HG03460 (cell line): ENCODE measurements around the gene LRTM2.

ENCODE experiments used
- ATAC-seq: cut with Tn5 transposase; IDR thresholded peaks from one replicate; pipeline ENCODE4 v1.9.1; 2021; ENCODE audit not compliant: unreplicated experiment

The LRTM2 gene

DNA sequence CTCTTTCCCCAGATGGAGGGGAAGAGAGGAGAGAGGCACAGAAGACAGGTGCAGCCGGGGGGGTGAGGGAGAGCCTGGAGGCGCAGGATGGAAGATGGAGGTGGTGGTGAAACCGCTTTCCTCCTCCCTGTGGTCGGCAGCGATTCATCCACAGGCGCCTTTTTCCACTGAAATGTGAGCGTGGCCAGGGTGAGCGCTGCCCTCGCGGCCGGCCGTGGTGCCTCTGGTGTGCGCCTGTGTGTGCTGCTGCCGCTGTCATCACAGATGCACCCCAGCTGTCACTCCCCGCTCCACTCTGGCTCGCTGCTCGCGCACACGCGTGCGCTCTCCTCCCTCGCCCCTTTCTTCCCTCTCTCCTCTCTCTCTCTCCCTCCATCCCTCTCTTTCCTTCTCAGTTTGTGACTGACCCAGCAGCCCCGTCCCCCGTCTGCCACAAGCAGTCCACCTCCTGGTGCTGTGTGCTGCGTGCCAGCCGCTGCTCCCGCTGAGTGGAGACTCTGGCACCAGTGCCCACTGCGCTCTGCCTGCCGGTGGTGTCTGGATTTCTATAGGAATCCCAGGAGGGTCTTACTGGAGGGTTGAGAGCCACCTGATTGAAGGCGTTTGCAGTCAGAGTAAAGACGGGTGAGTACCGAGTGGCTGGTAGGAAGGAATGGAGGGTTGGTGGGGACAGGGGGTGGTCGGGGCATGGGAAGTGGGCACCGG is at the start of gene LRTM2:
Gene LRTM2 (plus strand): TSS at position 375 of the 705 bp plus-strand sequence. CDS start 7,584 bp downstream, outside the sequence.
- no peak for ATAC-seq

DNA sequence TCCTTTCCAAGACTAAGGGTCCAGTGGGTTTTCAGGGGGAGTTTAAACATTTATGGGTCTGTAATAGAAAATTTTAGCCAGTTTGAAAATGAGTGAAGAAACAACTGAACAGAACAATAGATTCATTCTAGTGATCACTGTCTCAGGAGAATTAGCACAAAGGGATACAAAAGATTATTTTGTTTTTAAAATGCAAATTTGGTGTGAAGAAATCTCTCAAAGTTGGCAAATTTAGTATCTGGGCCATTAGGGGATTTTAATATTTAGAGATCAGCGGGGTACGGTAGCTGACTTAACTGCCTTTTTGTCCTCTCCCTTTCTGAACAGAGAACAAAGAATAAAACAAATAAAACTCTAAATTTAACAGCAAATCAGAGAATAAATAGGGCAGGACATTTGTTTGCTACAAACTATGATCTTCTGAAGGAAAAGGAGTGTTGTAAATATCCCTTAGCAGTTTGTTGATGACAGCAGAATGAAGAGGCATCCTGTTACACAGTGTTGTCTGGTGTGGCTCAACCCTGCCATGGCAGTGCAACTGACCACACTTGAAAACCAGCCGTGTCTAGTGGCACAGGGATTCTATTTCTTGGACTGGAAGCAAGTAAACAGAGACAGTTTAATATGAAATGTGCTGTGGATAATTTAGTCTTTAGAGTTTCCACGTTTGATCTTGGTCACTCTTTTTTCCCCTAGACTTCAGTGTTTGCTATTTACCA is 46.3 kb upstream of the LRTM2 start:
- no peak for ATAC-seq

DNA sequence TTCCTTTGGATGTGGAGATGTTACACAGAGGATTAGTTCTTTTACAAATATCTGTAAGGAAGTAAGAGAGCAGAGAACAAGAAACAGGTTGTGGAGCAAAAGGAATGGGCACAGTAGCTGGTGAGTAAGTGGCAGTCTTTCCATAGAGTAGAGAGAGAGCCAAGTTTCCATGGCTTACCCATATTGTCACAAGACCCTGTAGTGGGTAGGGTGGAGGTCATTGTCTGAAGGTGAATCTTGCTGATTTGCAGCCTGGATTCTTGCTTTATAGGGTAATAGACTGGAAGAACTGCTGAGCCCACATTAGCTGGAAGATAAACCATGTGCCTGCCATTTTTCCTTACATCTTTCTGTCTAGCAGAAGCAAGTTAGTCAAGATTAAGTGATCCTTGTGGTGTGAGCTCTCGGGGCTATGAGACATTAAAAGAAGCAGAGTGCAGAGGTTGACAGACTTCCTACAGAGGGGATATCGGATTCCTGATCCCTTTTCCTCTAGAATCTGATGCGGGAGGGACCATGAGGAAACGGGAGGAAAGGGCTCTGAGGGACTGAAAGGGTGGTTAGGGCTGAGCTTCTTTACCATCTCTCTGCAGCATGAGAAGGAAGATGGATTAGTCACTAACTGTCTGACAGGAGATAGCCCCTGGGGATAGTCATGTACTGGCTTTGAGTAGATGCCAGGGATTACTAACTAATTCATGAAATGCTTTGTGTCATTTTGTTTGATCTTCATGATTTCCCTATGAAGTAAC is 44.0 kb upstream of the LRTM2 start:
- ATAC-seq, result no peak

DNA sequence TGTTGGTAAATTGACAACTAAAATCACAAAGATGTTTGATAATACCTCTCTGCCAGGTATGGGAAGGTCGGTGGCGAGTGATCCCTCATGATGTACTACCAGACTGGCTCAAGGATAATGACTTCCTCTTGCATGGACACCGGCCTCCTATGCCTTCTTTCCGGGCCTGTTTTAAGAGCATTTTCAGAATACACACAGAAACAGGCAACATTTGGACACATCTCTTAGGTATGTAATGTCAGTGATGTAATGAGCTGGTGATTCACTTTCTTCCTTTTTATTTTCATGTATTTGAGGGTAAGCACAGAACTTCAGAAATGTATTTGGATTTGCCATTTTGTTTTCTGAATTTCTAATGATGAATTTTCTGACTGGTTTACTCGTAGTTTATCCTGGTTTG is 42.6 kb upstream of the LRTM2 start:
- ATAC-seq, result no peak

DNA sequence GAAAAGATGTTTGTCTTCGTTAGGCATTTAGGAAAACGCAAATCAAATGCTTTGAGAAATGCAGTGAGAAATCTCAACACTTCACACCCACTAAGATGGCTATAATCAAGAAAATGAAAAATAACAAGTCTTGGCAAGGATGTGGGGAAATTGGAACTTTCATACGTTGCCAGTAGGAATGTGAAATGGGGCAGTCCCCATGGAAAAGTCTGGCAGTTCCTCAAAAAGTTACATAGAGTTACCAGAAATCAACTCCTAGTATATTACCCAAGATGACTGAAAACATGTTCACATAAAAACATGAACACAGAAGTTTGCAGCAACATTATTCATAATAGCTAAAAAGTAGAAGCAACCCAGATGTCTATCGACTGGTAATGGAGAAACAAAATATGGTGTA is 41.5 kb upstream of the LRTM2 start:
- no peak for ATAC-seq

DNA sequence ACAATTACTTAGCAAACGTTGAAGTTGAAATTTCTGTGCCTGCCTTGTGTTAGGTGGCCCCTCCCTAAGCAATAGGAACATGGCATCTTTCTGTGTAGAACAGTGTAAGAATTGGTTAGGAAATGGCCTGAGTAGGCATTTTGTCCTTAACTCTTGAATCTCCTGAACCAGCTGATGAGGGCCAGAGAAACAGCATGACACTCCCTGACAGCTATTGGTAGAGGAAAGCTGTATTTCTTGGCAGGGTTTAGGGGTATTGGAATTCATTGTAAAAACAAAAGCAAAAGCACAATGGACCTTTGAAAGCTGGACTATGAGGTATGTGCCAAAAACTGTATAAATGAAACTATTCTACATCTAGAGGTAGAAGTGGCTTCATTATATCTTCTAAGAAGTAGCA is 40.6 kb upstream of the LRTM2 start:
- no peak for ATAC-seq

DNA sequence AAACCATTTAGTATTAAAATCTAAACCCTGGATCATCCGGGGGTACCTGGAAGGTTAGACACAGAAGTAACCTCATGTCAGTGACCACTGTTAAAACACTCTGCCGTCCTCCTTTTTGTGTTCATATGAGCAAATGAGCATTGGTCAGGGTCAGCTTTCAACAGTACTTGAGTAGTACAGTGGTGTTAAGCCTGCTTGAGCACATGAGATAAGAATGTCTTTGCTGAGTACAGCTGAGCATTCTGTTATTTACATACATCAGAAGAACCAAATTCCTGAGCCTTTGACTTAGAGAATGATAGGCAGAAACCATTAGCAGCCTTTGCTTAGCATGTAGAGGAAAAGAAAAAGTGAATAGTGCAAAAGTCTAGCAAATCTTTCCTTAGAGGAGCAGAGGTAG is 38.6 kb upstream of the LRTM2 start:
- ATAC-seq, result no peak

DNA sequence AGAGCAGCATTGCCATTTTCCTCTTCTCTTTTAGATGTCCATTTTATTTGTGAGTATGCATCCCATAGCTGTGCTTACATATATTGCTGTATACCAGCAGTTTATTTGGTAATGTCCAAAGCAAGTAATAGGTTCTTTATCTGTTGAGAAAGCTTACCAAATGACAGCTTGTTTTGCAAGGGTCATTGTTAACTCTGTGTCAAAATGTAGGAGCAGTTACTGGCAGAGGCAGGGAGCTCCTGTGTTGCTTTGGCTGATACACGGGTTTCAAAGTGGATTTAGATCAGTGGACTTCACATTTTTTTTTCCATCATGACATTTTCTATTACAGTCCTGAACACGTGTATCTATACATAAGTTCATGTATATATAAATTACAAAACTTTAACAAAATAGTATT is 38.1 kb upstream of the LRTM2 start:
- no peak for ATAC-seq

DNA sequence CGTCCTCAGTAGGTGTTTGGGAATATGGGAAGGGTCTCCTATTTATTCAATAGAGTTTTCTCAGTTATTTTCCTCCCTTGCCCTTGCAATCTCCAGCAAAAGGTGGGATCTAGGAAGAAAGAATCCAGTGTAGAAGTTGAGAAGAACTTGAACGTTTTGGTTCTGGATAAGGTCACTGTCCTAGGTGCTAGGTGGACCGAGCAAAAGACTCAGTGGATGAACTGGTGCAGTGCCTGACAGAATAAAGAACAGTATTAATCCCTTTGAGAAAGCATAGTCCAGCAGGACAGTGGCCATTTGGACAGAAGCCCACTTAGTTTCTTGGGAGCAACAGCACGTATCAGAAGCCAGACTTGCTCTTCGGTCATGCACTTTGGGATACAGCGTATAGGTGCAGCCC is 32.7 kb upstream of the LRTM2 start:
- no peak for ATAC-seq

DNA sequence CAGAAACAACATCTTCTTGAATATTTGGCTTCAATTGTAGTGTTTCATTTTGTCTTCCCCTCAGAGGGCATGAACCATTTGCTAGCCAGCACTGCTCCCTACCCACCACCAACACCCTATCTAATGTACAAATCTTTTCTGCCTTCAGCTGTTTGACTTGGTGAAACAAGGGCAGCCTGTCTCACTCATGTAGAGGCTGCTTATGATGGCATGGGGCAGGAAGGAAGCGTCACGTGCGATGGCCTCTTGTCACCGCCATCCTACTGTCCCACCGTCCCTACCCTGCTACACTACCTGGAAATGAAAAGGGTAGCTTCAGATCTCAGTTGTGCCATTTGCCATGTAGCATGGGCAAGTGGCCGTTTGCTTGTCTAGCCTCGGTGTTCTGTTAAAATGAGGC is 29.9 kb upstream of the LRTM2 start:
- no peak for ATAC-seq

DNA sequence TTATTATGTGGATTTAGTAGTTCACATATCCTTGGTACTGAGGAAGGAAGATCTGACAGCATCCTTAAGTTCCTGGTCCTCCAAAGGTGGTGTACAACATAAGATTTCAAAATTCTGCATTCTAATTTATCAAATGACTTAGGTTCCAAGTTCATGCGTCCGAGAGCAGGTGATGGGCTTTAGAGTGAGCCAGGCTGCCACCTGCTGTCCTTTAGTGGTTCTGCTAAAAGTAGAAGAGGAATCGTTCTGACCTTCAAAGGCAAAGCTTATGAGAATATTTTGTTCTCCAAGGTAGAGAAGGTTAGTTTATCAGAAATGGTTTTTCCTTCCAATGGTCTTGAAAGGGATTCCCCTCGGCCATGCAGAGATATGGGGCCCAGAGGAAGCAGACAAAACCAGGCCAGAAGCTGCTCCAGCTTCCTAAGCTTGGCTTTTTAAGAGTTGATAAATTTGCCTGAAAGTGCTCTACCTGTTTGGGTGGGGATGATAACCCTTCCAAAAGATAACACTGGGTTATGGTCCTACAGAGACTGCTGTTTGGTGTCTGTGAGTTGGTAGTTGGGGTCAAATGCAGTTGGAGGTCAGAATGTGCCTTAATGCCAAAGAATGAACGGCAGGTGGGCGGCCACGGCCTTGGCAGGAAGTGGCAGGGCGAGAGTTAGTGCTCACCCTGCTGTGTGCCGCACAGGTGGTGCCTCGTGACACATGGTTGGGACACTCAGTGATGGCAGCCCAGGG is 29.1 kb upstream of the LRTM2 start:
- ATAC-seq, result no peak

DNA sequence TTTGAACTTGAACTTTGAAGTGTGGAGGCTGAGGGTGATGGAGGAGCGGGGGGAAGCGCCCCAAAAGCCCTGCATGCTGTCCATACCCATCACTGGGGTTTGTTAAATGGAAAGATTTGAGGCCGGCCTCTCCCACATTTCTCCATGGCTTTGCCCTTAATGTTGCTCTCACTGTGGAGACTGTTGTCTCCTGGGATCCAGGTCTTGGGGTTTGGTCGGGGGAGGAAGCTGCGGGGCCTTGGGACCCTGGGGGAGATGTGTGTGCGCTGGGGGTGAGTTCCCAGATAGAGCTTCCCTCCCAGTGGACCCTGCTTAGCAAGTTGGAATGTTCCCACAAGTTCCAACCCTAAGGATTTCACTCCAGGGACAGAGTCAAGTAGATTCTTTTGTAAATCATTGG is 28.0 kb upstream of the LRTM2 start:
- no peak for ATAC-seq

DNA sequence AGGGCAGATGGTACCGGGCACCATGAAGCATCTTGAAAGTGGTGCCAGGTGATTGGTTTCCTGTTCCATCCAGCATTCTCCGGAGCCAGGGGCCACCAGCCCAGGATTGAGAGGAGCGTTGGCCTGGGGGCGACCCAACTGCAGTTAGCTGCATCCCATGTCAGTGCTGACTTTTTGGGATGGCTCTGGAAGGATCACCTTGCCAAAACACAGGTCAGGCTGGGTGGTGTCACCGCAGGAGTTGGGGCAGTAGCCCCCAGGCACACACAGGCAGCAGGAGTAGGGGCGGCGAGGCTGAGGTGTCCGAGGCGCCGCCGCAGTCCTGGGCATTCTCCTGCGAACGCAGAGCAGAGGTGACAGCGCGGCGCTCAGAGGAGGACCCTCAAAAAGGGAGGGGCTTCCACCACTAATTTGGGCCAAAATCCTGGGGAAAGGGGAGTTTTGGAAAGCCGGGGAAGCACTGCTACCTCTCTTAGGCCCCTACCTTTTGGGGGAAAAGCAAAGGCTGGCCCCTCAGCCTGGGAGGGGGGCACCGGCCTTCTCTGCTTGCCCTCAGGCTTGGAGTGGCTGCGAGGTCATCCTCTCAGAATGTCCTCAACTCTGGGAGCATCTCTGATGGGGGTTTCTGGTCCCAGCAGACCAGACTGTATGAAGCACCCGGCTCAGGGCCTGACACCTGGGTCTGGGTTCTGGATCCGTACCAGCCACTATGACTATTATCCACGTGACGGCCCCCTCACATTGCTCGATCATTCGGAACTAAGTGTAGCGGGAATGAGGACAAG is 26.7 kb upstream of the LRTM2 start:
- no peak for ATAC-seq

DNA sequence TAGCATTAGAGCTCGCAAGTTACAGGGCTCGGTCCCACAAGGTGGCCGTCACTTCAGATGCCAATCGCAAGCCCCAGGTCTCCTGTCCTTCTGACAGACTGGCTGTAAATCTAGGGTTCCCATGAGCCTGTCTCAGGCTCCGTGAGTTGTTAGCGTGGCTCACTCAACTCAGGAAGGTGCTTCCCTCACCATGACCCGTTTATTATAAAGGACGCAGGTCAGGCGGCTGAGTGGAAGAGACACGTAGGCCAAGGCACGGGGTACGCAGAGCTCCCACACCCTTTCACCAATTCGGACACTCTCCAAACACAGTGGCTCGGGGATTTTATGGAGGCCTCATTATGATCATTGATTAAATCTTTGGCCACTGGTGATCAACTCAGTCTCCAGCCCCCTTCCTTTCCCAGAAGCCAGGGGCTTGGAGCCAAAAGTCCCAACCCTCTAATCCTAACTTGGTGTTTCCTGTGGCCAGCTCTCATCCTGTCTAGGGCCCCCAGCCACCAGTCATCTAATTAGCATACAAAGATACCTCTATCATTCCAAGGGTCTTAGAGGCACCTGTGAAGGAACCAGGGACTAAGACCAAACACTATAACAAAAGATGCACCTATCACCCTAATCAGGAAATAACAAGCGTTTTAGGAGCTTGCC is 25.8 kb upstream of the LRTM2 start:
- no peak for ATAC-seq

DNA sequence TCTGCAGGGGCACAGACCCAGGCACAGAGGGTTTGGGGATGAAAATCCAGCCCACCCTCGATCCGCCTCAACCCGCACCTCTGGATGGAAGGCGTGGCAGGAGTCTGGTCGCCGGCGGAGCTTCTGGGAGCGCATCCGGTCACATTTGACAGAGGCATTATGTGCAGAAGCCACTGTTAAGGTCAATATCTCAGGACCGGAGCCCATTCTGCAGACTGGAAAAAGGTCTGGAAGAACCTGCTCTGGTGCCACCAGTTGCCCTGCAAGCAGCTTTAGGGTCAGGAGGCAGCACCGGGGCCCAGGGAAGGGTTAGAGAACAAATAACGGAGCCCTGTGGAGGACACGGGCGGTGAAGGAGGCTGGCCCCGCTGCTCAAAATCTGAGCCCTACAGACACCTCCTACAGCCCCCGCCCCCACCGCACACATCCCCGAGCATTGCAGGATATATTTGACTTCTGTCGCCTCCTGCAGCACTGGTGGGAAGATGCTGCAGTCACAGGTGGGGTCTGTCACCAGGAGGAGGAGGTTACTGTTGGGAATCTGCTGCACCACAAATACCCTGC is 25.1 kb upstream of the LRTM2 start:
- ATAC-seq, result no peak

DNA sequence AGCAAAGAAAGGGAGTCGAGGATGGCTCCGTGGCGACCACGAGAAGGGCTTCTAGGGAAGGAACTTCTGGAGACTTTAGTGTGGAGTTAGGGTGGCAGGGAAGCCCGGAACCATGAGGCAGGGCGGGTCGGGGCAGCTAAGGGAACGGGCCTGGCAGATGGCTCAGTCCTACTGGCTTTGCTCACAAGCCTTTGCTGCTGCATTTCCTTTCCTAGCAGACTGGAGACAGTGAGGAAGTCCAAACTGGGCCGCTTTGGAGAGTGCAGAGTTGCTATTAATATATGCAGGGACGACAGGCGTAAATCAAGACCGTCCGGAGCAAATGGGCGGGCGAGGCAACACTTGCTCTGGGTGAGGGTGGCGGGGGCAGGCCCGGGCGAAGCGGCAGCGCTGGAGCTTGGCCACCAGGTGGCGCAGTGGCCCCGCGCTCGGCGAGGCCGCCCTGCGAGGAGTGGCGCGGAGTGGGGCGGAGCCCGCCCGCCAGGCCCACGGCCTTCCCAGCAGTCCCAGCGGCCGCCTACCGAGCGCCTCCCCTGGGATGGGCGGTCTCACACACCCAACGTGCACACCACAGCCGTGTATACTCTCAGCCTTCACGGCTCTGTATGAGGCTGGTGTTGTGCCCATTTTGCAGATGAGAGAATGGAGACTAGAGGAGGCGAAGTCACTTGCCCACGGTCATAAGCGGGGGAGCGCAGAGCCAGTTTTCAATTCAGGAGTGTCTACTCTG is 24.4 kb upstream of the LRTM2 start:
- ATAC-seq, result peak; percentile 92

DNA sequence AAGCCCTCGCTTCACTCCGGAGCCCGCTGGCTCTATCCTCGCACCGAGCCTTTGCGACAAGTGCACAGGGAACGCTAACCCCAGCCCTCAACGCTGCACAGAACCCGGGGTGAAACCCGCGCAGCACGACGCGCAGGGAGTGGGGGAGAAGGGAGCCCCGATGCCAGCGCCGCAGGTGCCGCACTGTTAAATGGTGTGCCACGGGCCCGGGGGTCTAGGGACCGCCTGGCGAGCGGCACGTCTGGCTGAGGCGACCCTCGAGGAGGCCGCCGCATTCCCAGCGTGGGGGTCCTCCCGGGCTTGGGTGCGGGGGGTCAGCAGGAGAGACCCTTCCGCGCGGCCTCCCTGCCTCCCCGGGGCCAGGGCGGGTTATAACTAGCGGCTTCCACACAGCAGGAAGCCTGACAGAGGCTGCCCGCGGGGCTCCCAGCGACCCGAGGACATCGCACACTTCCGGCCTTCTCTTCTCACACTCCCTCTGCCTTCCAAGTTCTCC is 23.8 kb upstream of the LRTM2 start:
- ATAC-seq, result peak; percentile 30

DNA sequence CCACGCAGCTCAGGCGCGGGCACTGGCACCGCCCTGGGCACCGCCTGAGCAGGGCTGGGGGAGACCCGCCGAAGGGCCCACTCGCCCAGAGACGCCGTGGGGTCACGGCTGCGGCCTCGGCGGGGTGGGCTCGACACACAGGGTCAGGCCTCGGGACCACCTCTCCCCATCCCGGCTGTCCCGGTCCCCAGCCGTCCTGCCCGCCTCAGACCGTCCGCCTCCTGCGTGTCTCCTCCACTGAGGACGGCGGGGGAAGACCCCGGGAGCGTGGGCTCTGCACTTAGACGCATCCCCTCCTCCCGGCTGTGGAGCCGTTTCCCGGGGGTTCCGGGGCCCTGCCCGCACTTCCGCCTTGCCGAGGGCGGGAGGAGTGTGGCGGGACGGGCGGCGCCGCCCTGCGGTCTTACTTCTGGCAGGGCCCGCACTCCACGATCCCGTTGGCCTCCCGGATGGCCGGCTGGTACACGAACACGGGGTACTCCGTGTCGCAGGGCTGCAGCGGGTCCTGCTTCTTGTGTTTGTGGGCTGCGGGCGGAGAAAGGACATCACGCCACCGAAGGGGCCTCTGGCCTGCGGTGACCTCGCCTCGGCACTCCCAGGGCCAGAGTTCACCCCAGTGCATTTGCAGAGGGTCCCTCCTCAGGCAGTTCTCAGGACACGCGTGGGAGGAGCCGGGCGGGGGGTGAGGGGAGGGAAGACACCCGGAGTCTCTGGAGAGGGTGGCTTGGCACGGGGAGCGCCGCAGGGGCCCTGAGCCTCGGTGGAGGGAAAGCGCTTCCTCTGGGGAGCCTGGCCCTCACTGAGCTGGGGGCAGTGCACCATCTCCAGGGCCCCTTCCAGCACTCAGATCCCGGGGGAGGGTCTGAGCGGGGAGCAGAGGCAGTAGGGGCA is 23.1 kb upstream of the LRTM2 start:
- ATAC-seq, result peak; percentile 19
